Measurements from ENCODE around the gene CCT7.

- TF ChIP-seq CTCF (conservative IDR thresholded peaks at IDR 0.05; ENCODE audit: low read depth in 2 of 2), result no peak
- no peak for TF ChIP-seq POLR2AphosphoS5 (IDR thresholded peaks at IDR 0.05; ENCODE audit: low read depth)
- no peak for TF ChIP-seq EZH2 (IDR thresholded peaks at IDR 0.05; ENCODE audit: low read depth, unreplicated experiment)
- TF ChIP-seq CREB1 (CRISPR knock-in tag; IDR thresholded peaks at IDR 0.05; ENCODE audit: low read depth), result no peak
- TF ChIP-seq EZH2phosphoT487 (IDR thresholded peaks at IDR 0.05; ENCODE audit: unreplicated experiment), result no peak
- TF ChIP-seq REST (IDR thresholded peaks at IDR 0.05; ENCODE audit: unreplicated experiment), result no peak
These were observed 18.9 kb upstream of the CCT7 start for GRCh38 chr2:73215254-73215653.
